Stimulated activated CD4-positive, alpha-beta T cell treated with anti-CD3 and anti-CD28 coated beads, Interleukin-1b, Interleukin-23, amount 100 ng/mL, for 4 hours (primary cell): Measurements from ENCODE around the gene CST2.
"Not testable (repeated sequence)": the region's sequence is repeated elsewhere in the genome, so short reads cannot be mapped to it uniquely, and the experiment has no call there.

Source experiments
- DNase-seq, 2 donors: peaks; one replicate each; pipeline ENCODE4 v3.0.0-alpha.2; 2020; ENCODE audit warnings: low read depth in 2 of 2

Gene CST2

DNA sequence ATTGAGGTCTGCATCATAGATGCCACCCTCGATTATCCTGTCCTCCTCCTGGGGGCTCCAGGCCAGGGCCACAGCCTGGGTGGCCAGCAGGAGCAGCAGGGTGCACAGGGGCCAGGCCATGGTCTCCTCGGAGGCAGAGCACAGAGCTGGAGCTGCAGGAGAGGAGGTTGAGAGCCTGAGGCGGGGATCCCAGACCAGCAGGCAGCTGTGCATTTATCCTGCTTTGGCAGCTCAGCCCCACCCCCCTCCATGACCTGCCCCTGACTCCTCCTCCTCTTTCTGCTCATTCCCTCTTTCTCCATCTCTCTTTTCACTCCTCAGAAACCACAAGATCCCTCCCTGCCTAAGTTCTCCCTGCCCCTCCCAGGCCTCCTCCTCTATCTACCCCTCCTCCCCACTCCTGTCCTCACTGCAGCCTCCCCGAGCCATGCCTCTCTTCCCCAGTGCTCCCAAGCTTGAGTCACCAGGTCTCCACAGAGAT, at the start of gene CST2:
Gene CST2 (minus strand): TSS at position 189 of the 481 bp plus-strand sequence. CDS start 69 bp downstream, at position 120.
- DNase-seq = no peak

- no peak for DNase-seq
These were observed 49.2 kb upstream of the CST2 start for GRCh38 chr20:23875606-23876237.

DNA sequence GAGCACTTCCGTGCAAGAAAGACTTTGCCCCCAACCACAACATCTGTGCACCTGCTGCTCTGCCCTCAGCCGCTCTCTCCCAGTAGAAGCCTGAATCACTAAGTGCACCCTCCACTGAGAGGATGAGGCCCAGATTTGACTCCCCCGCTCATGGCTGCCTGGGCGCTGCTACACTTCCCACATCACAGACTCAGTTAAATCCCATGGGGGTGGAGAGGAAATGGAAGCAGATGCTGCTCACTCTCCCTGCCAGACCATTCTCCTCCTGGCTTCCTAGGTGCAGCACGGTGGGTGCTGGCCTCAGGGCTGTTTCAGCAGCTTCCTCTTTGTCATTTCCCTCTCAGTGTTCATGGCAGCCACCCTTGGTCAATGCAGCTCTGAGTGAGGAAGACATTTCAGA, 48.2 kb upstream of the CST2 start:
- DNase-seq = no peak

GRCh38 chr20:23873370-23874015, 47.0 kb upstream of the CST2 start:
- no peak for DNase-seq

GRCh38 chr20:23872065-23872464, 45.5 kb upstream of the CST2 start:
- no peak for DNase-seq

- DNase-seq = no peak
These were observed 43.9 kb upstream of the CST2 start for GRCh38 chr20:23870461-23870860.

DNA sequence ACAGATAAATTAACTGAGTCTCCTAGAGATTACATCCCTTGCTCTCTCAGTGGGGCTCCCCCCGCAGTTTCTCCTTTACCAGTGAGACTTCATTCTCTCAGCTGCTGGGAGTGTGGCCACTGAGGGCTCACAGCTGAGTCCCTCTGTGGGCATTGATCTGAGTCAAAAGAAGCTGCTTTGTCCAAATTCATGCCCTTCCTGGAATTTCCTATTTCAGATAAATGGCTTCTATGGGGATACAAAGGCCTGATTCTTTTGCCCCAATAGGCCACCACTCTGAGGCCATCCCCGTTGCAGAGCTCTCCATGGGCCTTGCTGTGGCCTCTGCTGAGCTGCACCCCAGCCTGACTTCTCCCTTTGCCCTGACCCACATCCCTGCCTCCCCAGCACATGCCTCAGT, 43.0 kb upstream of the CST2 start:
- no peak for DNase-seq

GRCh38 chr20:23868321-23868720, 41.8 kb upstream of the CST2 start:
- DNase-seq = no peak

GRCh38 chr20:23867152-23867776, 40.7 kb upstream of the CST2 start:
- no peak for DNase-seq

DNA sequence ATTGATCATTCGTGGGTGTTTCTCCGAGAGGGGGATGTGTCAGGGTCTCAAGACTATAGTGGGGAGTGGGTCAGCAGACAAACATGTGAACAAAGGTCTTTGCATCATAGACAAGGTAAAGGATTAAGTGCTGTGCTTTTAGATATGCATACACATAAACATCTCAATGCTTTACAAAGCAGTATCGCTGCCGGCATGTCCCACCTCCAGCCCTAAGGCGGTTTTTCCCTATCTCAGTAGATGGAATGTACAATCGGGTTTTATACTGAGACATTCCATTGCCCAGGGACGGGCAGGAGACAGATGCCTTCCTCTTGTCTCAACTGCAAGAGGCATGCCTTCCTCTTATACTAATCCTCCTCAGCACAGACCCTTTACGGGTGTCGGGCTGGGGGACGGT, 34.2 kb upstream of the CST2 start:
- not testable (repeated sequence) for DNase-seq

DNA sequence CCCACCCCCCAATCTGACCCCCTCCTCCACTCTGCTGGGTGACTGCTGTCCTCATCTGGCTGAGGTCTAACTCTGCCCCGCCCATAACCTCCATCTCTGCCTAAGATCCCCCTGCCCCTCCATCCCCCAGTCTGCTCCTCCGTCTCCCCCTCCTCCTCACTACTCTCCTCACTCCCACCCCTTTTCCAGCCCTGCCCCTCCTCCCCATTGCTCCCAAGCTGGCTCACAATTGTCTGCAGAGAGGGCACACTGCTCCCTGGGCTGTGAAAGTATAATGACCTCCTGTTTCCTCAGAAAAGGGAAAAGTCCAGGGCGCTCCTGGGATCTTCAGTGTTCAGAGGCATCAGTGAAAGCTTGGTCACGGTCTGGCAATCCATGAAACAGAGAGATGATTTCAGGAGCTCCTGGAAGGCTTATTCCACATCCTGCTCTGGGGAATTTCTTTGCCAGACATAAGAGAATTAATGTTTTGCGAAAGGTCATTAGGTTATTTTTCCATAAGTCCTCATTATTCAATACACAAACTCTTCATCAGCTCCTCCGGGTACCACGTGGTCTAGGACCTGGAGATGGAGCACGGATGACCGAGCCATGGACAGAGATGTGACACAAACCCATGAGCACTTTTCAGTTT, 31.6 kb upstream of the CST2 start:
- no peak for DNase-seq

DNA sequence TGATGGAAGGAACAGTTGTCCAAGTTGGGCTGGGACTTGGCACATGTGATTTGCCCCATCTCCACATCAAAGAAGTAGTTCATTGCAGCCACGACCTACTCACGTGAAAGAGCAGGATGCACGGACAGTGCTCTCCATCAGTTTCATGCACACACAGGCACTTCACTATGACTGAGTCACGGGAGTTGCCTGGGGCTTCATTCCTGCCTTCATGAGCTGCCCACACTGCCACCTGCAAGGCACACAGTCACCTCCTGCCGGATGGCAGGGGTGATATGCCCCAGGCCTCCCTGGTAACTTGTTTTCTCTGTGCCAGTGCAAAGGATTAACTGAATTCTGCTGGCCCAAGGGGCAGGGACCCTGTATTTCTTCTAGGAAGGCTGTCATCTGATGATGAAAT, 30.2 kb upstream of the CST2 start:
- no peak for DNase-seq

GRCh38 chr20:23856226-23856625, 29.7 kb upstream of the CST2 start:
- no peak for DNase-seq

DNA sequence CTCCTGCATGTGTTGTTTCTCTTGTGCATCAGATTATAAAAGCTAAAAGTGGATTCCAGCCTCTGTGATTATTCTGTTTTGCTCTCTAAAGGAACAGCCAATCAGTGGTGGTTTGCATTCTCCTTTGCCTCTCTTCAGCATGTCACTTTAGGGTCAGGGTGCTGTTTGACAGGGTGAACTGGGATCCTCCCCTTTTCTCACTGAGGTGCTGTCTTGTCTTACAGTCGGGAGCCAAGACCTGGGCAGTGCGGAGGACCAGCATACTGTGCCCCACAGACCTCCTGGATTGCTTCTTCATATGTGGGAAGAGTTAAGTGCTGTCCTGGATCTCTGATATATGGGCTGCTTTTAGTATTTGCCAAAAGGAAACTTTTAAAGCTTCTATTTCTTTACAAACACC, 15.2 kb upstream of the CST2 start:
- no peak for DNase-seq

DNA sequence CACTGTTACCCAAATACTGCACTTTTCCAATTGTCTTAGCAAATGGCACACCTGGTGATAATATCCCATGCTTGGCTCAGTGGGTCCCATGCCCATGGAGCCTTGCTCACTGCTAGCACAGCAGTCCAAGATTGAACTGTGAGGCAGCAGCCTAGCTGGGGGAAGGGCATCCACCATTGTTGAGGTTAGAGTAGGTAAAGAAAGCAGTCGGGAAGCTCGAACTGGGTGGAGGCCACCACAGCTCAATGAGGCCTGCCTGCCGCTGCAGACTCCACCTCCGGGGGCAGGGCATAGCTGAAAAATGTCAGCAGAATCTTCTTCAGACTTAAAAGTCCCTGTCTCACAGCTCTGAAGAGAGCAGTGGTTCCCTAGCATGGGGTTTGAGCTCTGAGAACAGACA, 9.2 kb upstream of the CST2 start:
- DNase-seq = no peak

DNA sequence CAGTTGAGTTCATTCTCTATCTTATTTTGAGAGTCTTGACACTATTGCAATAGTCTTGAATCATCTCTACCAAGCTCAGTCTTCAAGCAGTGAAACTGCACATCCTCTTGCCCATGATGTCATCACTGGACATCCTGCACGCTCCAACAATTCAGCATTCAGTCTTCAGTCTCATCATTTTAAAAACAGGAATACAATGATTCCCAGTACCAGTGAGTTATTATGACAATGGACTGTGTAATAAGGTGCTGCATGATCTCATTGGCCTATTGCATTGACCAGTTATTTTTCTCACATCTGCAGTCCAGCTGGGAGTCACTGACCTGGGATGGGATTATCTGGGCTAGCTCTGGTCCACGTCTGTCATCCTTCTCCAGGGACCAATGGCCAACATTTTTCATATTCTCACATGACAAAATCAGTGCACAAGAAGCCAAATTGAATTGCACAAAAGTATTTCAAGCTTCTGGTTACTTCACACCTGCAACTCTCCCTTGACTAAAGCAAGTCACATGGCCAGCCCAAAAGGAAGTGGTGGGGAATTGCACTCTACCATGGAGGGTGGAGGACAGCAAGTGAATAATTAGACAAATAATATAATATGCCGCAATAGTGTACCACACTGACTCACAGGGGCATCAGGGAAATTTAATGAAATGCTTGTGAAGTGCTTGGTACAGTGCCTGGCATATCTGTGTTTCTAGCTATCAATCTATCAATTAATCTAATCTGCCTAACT, 6.4 kb upstream of the CST2 start:
- DNase-seq = no peak

GRCh38 chr20:23831961-23832360, 5.4 kb upstream of the CST2 start:
- DNase-seq = not testable (repeated sequence)

GRCh38 chr20:23823621-23824324, 2.8 kb downstream of the CST2 start:
- no peak for DNase-seq

DNA sequence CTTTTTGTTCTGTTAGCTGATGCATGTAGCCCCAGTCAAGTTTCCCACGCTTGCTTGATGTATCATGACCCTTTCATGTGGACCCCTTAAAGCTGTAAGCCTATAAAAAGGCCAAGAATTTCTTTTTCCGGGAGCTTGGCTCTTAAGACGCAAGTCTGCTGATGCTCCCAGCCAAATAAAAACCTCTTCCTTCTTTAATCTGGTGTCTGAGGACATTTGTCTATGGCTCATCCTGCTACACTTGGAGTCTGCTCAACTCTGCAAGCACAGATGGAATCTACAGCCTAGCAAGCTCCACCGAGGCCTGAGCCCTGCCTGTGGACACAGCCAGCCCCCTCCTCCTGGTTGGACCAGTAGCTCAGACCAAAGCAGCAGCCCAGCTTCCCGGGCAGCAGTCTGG, 3.4 kb downstream of the CST2 start:
- DNase-seq = no peak

DNA sequence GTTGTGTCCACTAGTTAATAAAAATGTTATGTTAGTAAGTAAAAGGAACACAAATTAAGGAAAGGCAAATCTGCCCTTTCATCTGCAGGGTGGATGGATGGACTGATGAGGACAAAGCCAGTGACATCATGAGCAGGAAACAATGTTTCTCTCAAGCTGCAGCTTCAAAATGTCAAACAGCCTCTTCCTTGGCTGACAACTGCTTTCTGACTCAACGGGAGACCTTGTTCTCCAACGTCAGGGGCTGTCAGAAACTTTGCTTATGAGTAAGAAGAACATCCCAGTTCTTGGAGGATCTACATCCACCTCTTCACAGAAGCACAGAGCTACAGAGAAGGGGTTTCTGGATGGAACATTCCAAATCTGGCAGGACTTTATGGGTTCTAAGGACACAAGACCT, 6.0 kb downstream of the CST2 start:
- no peak for DNase-seq

GRCh38 chr20:23811559-23811958, 15.0 kb downstream of the CST2 start:
- not testable (repeated sequence) for DNase-seq
